HEK293T (cell line): Measurements from ENCODE around the gene FAM72B.
"Not testable (repeated sequence)": the region's sequence is repeated elsewhere in the genome, so short reads cannot be mapped to it uniquely, and the experiment has no call there.

Experiments used
- BHLHE40 ChIP-seq: fragments of 450-650 bp; IDR thresholded peaks from 2 replicates; pipeline ENCODE4 v1.6.1; 2016; ENCODE audit warnings: mild to moderate bottlenecking, moderate library complexity, borderline replicate concordance
- ELF4 ChIP-seq: fragments of 450-650 bp; IDR thresholded peaks from 2 replicates; pipeline ENCODE4 v1.6.1; 2017; ENCODE audit warnings: antibody characterized with exemption
- FOXK2 ChIP-seq: fragments of 450-650 bp; IDR thresholded peaks from 2 replicates; pipeline ENCODE4 v1.6.1; 2016; ENCODE audit warnings: mild to moderate bottlenecking
- FOXM1 ChIP-seq: fragments of 450-650 bp; IDR thresholded peaks from 2 replicates; pipeline ENCODE4 v1.6.1; 2017; ENCODE audit warnings: mild to moderate bottlenecking, borderline replicate concordance
- NFRKB ChIP-seq: fragments of 450-650 bp; IDR thresholded peaks from 2 replicates; pipeline ENCODE4 v1.6.1; 2016; ENCODE audit warnings: mild to moderate bottlenecking, moderate library complexity
- SP1 ChIP-seq: fragments of 450-650 bp; IDR thresholded peaks from 2 replicates; pipeline ENCODE4 v1.6.1; 2017
- TARDBP ChIP-seq: fragments of 450-650 bp; IDR thresholded peaks from 2 replicates; pipeline ENCODE4 v1.6.1; 2016

DNA sequence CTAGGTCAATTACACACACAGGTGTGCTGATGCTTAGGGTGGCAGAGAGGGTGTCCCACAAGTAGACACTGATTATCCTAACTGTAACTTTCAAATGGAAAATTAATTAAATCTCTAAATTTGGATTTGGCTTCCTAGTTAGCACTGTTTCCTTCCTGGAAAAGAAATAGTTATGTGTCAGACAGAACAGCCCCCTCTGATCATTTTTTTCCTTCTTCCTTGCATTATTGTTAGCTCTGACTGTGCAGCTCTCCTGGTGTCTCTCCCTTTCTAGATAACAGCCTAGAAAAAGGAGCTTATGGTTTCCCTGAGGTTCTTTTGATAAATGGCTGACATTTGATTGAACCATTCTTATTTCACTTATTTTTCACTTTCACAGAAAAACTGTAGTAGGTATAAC is 31.4 kb downstream of the FAM72B start:
- not testable (repeated sequence) for TF ChIP-seq BHLHE40, SP1, TARDBP, FOXM1, FOXK2, NFRKB, ELF4
